Gastrocnemius medialis (tissue), 4 donors: ENCODE data around the gene MPZL3.

Source experiments
- POLR2A ChIP-seq, 2 donors: fragments of 450-650 bp; IDR thresholded peaks; one replicate each; pipeline ENCODE4 v1.6.1; 2017; ENCODE audit warnings: antibody characterized with exemption in 2 of 2, mild to moderate bottlenecking in 2 of 2, moderate library complexity in 2 of 2
- TF ChIP-seq, protein P1 (sequence below), 5 experiments: fragments of 450-650 bp in 3 of 5; fragments of 200-600 bp in 2 of 5; sonication (generic) in 2 of 5; IDR thresholded peaks in 4 of 5; conservative IDR thresholded peaks in 1 of 5; 1 replicate in 4 of 5; 2 replicates in 1 of 5; pipeline ENCODE4 v1.5.1; 2016 to 2019; ENCODE audit warnings: antibody characterized with exemption in 5 of 5, mild to moderate bottlenecking in 3 of 5, moderate library complexity in 3 of 5

DNA sequence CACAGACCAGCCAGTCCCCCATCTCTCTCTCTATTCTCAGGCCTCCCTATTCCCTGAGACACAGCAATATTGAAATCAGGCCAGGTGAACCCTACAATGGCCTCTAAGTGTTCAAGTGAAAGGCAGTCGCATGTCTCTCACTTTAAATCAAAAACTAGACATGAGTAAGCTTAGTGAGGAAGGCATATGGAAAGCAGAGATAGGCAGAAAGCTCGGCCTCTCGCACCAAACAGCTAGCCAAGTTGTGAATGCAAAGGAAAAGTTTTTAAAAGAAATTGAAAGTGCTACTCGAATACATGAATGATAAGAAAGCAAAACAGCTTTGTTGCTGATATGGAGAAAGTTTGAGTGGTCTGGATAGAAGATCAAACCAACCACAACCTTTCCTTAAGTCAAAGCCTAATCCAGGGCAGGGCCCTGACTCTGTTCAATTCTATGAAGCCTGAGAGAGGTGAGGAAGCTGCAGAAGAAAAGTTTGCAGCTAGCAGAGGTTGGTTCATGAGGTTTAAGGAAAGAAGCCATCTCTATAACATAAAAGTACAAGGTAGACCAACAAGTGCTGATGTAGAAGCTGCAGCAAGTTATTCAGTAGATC, 31.7 kb upstream of the MPZL3 start:
- TF ChIP-seq, protein P1, sequence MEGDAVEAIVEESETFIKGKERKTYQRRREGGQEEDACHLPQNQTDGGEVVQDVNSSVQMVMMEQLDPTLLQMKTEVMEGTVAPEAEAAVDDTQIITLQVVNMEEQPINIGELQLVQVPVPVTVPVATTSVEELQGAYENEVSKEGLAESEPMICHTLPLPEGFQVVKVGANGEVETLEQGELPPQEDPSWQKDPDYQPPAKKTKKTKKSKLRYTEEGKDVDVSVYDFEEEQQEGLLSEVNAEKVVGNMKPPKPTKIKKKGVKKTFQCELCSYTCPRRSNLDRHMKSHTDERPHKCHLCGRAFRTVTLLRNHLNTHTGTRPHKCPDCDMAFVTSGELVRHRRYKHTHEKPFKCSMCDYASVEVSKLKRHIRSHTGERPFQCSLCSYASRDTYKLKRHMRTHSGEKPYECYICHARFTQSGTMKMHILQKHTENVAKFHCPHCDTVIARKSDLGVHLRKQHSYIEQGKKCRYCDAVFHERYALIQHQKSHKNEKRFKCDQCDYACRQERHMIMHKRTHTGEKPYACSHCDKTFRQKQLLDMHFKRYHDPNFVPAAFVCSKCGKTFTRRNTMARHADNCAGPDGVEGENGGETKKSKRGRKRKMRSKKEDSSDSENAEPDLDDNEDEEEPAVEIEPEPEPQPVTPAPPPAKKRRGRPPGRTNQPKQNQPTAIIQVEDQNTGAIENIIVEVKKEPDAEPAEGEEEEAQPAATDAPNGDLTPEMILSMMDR (IDR thresholded peaks at IDR 0.05 in 4 of 5, conservative IDR thresholded peaks at IDR 0.05 in 1 of 5), result no peak
- TF ChIP-seq POLR2A (IDR thresholded peaks at IDR 0.05), result no peak
